GM21529 (cell line): ENCODE measurements around the gene VTI1A.
"Not testable (repeated sequence)": the region's sequence is repeated elsewhere in the genome, so short reads cannot be mapped to it uniquely, and the experiment has no call there.

Experiments used
- ATAC-seq: cut with Tn5 transposase; IDR thresholded peaks from one replicate; pipeline ENCODE4 v1.9.1; 2021; ENCODE audit not compliant: unreplicated experiment

VTI1A gene

GRCh38 chr10:112448888-112449287 is 1.9 kb downstream of the VTI1A start:
- no peak for ATAC-seq

GRCh38 chr10:112454910-112455779 is 8.1 kb downstream of the VTI1A start:
- no peak for ATAC-seq

GRCh38 chr10:112456533-112456932 is 9.5 kb downstream of the VTI1A start:
- ATAC-seq: no peak

- ATAC-seq: no peak
Observed at GRCh38 chr10:112460366-112460765, 13.4 kb downstream of the VTI1A start.

GRCh38 chr10:112461029-112461887 is 14.2 kb downstream of the VTI1A start:
- no peak for ATAC-seq

GRCh38 chr10:112464074-112464473 is 17.1 kb downstream of the VTI1A start:
- ATAC-seq: not testable (repeated sequence)

GRCh38 chr10:112465299-112465883 is 18.4 kb downstream of the VTI1A start:
- ATAC-seq: no peak

- no peak for ATAC-seq
Observed at GRCh38 chr10:112466802-112467201, 19.8 kb downstream of the VTI1A start.

- no peak for ATAC-seq
Observed at GRCh38 chr10:112467541-112468075, 20.6 kb downstream of the VTI1A start.

- ATAC-seq: peak; percentile 86
Observed at GRCh38 chr10:112471878-112472487, 25.0 kb downstream of the VTI1A start.

GRCh38 chr10:112475575-112476218 is 28.7 kb downstream of the VTI1A start:
- ATAC-seq: no peak

- no peak for ATAC-seq
Observed at GRCh38 chr10:112481602-112482001, 34.6 kb downstream of the VTI1A start.

- no peak for ATAC-seq
Observed at GRCh38 chr10:112484399-112484798, 37.4 kb downstream of the VTI1A start.

GRCh38 chr10:112487964-112488363 is 40.9 kb downstream of the VTI1A start:
- no peak for ATAC-seq

- ATAC-seq: no peak
Observed at GRCh38 chr10:112490545-112490944, 43.5 kb downstream of the VTI1A start.

- no peak for ATAC-seq
Observed at GRCh38 chr10:112491144-112491543, 44.1 kb downstream of the VTI1A start.

- no peak for ATAC-seq
Observed at GRCh38 chr10:112492736-112493135, 45.7 kb downstream of the VTI1A start.

- no peak for ATAC-seq
Observed at GRCh38 chr10:112497347-112497950, 50.4 kb downstream of the VTI1A start.

- ATAC-seq: no peak
Observed at GRCh38 chr10:112498806-112499205, 51.8 kb downstream of the VTI1A start.

- not testable (repeated sequence) for ATAC-seq
Observed at GRCh38 chr10:112499985-112500384, 53.0 kb downstream of the VTI1A start.
